ENCODE results near the gene ABHD14A. TPM values are rescaled to one million over a fixed set of nuclear protein-coding genes. Genes with fewer than 3 reads are reported as not detected.
A peak's percentile ranks its signal among the peaks of the same experiment; 100 is the strongest.

Gene ABHD14A
- total and polyA plus RNA-seq, 2 of the 13 experiments (the other 11 are each of a cell fraction or from before 2014, with no cell fraction given) = 29.5 to 46.9 TPM

- TF ChIP-seq ZNF558 (CRISPR knock-in tag; IDR thresholded peaks at IDR 0.05; ENCODE audit: borderline replicate concordance) (no peak), EED (CRISPR knock-in tag; IDR thresholded peaks at IDR 0.05) (0 out of 2 replicates have a peak, but pooled peaks have one; percentile 33), FOXP4 (CRISPR knock-in tag; IDR thresholded peaks at IDR 0.05) (no peak), GRHL1 (CRISPR knock-in tag; conservative IDR thresholded peaks at IDR 0.05) (no peak), ZNF709 (CRISPR knock-in tag; IDR thresholded peaks at IDR 0.05) (no peak), LCORL (IDR thresholded peaks at IDR 0.05) (no peak), LCORL (CRISPR knock-in tag; IDR thresholded peaks at IDR 0.05) (no peak), ZNF773 (CRISPR knock-in tag; IDR thresholded peaks at IDR 0.05; ENCODE audit: borderline replicate concordance) (peak; percentile 30; the same call in 1 of the 2 replicates), ZNF333 (CRISPR knock-in tag; IDR thresholded peaks at IDR 0.05; ENCODE audit: borderline replicate concordance) (0 out of 2 replicates have a peak, but pooled peaks have one; percentile 12), ZSCAN20 (CRISPR knock-in tag; IDR thresholded peaks at IDR 0.05; ENCODE audit: borderline replicate concordance) (no peak), SOX13 (IDR thresholded peaks at IDR 0.05) (no peak), SOX13 (CRISPR knock-in tag; conservative IDR thresholded peaks at IDR 0.05 in 1 of 2, IDR thresholded peaks at IDR 0.05 in 1 of 2) (no peak), TBP (CRISPR knock-in tag; IDR thresholded peaks at IDR 0.05) (no peak), ATF5 (CRISPR knock-in tag; IDR thresholded peaks at IDR 0.05; ENCODE audit: low read depth) (no peak), RAD21 (CRISPR knock-in tag; IDR thresholded peaks at IDR 0.05) (0 out of 2 replicates have a peak, but pooled peaks have one; percentile 11)
- TF ChIP-seq, protein P1, sequence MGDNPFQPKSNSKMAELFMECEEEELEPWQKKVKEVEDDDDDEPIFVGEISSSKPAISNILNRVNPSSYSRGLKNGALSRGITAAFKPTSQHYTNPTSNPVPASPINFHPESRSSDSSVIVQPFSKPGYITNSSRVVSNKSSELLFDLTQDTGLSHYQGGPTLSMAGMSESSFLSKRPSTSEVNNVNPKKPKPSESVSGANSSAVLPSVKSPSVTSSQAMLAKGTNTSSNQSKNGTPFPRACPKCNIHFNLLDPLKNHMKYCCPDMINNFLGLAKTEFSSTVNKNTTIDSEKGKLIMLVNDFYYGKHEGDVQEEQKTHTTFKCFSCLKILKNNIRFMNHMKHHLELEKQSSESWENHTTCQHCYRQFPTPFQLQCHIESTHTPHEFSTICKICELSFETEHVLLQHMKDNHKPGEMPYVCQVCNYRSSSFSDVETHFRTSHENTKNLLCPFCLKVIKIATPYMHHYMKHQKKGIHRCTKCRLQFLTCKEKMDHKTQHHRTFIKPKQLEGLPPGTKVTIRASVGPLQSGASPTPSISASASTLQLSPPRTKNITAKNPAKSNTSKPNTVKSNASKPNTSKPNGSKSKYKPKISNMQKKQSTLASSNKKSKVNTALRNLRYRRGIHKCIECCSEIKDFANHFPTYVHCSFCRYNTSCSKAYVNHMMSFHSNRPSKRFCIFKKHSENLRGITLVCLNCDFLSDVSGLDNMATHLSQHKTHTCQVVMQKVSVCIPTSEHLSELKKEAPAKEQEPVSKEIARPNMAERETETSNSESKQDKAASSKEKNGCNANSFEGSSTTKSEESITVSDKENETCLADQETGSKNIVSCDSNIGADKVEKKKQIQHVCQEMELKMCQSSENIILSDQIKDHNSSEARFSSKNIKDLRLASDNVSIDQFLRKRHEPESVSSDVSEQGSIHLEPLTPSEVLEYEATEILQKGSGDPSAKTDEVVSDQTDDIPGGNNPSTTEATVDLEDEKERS (CRISPR knock-in tag; IDR thresholded peaks at IDR 0.05) = no peak
- TF ChIP-seq, protein P2, sequence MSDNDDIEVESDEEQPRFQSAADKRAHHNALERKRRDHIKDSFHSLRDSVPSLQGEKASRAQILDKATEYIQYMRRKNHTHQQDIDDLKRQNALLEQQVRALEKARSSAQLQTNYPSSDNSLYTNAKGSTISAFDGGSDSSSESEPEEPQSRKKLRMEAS (IDR thresholded peaks at IDR 0.05) = no peak
- TF ChIP-seq, protein P3, sequence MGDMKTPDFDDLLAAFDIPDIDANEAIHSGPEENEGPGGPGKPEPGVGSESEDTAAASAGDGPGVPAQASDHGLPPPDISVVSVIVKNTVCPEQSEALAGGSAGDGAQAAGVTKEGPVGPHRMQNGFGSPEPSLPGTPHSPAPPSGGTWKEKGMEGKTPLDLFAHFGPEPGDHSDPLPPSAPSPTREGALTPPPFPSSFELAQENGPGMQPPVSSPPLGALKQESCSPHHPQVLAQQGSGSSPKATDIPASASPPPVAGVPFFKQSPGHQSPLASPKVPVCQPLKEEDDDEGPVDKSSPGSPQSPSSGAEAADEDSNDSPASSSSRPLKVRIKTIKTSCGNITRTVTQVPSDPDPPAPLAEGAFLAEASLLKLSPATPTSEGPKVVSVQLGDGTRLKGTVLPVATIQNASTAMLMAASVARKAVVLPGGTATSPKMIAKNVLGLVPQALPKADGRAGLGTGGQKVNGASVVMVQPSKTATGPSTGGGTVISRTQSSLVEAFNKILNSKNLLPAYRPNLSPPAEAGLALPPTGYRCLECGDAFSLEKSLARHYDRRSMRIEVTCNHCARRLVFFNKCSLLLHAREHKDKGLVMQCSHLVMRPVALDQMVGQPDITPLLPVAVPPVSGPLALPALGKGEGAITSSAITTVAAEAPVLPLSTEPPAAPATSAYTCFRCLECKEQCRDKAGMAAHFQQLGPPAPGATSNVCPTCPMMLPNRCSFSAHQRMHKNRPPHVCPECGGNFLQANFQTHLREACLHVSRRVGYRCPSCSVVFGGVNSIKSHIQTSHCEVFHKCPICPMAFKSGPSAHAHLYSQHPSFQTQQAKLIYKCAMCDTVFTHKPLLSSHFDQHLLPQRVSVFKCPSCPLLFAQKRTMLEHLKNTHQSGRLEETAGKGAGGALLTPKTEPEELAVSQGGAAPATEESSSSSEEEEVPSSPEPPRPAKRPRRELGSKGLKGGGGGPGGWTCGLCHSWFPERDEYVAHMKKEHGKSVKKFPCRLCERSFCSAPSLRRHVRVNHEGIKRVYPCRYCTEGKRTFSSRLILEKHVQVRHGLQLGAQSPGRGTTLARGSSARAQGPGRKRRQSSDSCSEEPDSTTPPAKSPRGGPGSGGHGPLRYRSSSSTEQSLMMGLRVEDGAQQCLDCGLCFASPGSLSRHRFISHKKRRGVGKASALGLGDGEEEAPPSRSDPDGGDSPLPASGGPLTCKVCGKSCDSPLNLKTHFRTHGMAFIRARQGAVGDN (CRISPR knock-in tag; IDR thresholded peaks at IDR 0.05) = no peak
Observed at GRCh38 chr3:51966922-51967383, 7.9 kb upstream of the ABHD14A start (continued).

All from HepG2 (cell line).